CD4-positive, CD25-positive, alpha-beta regulatory T cell (primary cell): ENCODE results near the gene PDE1A. TPM values are rescaled to one million over a fixed set of nuclear protein-coding genes. Genes with fewer than 3 reads are reported as not detected.

Source experiments
- ATAC-seq, 2 donors: fragments of 150-1000 bp; cut with Tn5 transposase; one replicate each; pipeline ENCODE4 v1.10.0; 2021; ENCODE audit warnings: low read depth in 2 of 2, moderate number of reproducible peaks in 2 of 2, moderate library complexity in 1 of 2
- DNase-seq, 3 donors: peaks; one replicate each; pipeline versions ENCODE4 v3.0.0 to v3.0.0-alpha.2; 2012 to 2022; ENCODE audit warnings: mixed read lengths in 1 of 3
- H3K27ac ChIP-seq: one replicate; pipeline ENCODE4 v1.7.0; 2013; ENCODE audit warnings: mild to moderate bottlenecking, low read length; ENCODE audit not compliant: insufficient read depth, poor library complexity, severe bottlenecking
- H3K27me3 ChIP-seq: one replicate; pipeline ENCODE4 v1.7.0; 2013; ENCODE audit warnings: low read length; ENCODE audit not compliant: control insufficient read depth, insufficient read depth
- H3K36me3 ChIP-seq: one replicate; pipeline ENCODE4 v1.7.0; 2013; ENCODE audit warnings: mild to moderate bottlenecking, low read length, moderate library complexity; ENCODE audit not compliant: control insufficient read depth, insufficient read depth
- H3K4me1 ChIP-seq: 2 replicates; pipeline ENCODE4 v1.7.0; 2013; ENCODE audit warnings: mild to moderate bottlenecking, low read length; ENCODE audit not compliant: insufficient read depth, control insufficient read depth, poor library complexity, severe bottlenecking
- H3K4me3 ChIP-seq: one replicate; pipeline ENCODE4 v1.7.0; 2013; ENCODE audit warnings: low read depth, mild to moderate bottlenecking, low read length, moderate library complexity
- H3K9me3 ChIP-seq, 2 experiments: 1 replicate in 1 of 2; 2 replicates in 1 of 2; pipeline ENCODE4 v1.7.0; 2013; ENCODE audit warnings: low read length in 2 of 2, mild to moderate bottlenecking in 1 of 2, moderate library complexity in 1 of 2; ENCODE audit not compliant: control insufficient read depth in 2 of 2
- H3K27ac Mint-ChIP-seq, 3 donors: one replicate each; pipeline ENCODE4 v1.8.0; 2020 to 2022; ENCODE audit warnings: mild to moderate bottlenecking in 3 of 3, mixed read lengths in 3 of 3, moderate library complexity in 2 of 3
- H3K27me3 Mint-ChIP-seq: one replicate; pipeline ENCODE4 v1.8.0; 2022; ENCODE audit warnings: mild to moderate bottlenecking, mixed read lengths
- H3K36me3 Mint-ChIP-seq: one replicate; pipeline ENCODE4 v1.8.0; 2020; ENCODE audit warnings: mixed read lengths
- H3K4me1 Mint-ChIP-seq, 4 donors: one replicate each; pipeline ENCODE4 v1.8.0; 2020 to 2022; ENCODE audit warnings: mixed read lengths in 4 of 4, mild to moderate bottlenecking in 1 of 4
- H3K4me3 Mint-ChIP-seq, 4 donors: one replicate each; pipeline ENCODE4 v1.8.0; 2020 to 2022; ENCODE audit warnings: mild to moderate bottlenecking in 4 of 4, mixed read lengths in 4 of 4, moderate library complexity in 3 of 4
- H3K9me3 Mint-ChIP-seq, 7 donors: one replicate each; pipeline ENCODE4 v1.8.0; 2020 to 2022; ENCODE audit warnings: mixed read lengths in 7 of 7, mild to moderate bottlenecking in 3 of 7, moderate library complexity in 2 of 7
- polyA plus RNA-seq, 4 donors: library from polyadenylated mRNA; unstranded; fragments of 300-500 nt; fragmentation: Illumina TruSeq; gene quantifications; one replicate each; pipeline ENCODE4 v1.2.3, GENCODE V29; 2021
- total RNA-seq: library from RNA; stranded (reverse); gene quantifications from one replicate; pipeline ENCODE4 v1.2.3, GENCODE V29; 2022

The PDE1A gene
- total and polyA plus RNA-seq, 5 donors from 2014 or later = not detected

DNA sequence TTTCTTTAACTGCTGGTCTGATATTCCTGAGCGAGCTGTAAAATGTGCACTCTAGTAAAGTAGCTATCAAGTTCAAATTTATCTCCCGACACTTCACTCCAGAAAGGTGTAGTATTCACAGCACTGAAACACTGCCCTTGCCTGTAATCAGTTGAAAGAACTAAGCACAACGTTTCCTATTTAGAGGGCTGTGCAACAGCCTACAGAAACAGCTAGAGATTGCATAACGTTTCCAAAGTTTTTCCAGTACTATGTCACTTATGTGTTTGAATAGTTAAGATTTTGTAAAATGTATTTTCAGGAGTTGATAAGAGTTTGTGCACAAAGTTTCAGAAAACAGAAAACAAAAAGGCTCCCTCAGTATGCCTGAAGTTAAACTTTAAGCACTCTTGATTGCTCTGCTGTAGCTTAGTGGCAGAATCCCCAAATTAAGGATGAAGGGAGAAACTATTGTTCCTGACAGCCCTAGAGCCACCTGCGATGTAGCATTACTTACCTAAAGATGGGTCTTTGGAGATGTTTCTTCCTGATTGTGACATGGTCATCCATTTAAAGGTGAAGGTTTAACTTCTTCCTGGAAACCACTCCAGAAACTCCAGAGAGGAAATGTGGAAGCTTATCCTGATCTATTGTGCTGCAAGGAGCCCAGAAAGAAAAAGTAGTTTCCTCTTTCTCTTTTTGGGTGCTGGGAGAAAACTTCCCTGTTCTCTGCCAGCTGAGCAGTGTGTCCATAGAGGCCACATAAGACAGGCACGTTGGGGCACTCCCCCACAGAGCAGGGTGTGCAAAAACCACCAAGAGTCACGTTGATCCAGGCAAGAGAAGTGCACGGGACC, 536 bp downstream of the PDE1A start:
- no peak overlapping the region for H3K27ac ChIP-seq
- ATAC-seq (no peak), DNase-seq (no peak)
- Mint-ChIP-seq H3K27ac (no peak overlapping the region), H3K4me1 (no peaks in the 10 kb centered on the region), H3K4me3 (no peak overlapping the region), H3K36me3 (no peaks in the 10 kb centered on the region), H3K27me3 (no peaks in the 10 kb centered on the region), H3K9me3 (peaks cover 0 to 4% (median 3%) of the 10 kb centered on the region in 7 donors)
- no peak overlapping the region for H3K4me3 ChIP-seq
- H3K27me3 ChIP-seq = no peaks in the 10 kb centered on the region
- H3K36me3 ChIP-seq = no peaks in the 10 kb centered on the region
- H3K4me1 ChIP-seq = no peaks in the 10 kb centered on the region
- H3K9me3 ChIP-seq = no peaks in the 10 kb centered on the region

DNA sequence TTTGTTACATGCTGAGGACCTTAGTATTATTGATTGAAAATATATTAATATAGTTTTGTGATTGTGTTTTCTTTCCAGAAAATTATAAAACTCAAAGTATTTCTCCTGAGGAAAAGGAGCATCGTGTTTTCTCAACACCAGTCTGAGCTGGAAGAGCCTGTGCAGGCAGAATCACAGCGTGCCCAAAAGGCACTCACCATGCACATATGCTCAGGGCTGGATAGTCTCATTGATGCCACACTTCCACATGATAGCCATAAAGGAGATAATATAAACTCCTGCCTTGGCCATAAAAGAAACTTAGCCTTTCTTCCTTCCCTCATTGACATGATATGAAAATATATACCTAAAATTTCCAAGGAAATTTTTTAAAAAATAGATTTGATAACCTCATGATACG, 4.0 kb downstream of the PDE1A start:
- H3K36me3 Mint-ChIP-seq = no peaks in the 10 kb centered on the region
- no peaks in the 10 kb centered on the region for H3K27me3 Mint-ChIP-seq
- no peak overlapping the region for H3K4me3 ChIP-seq
- ATAC-seq (no peak), DNase-seq (no peak)
- no peak overlapping the region for H3K27ac ChIP-seq
- H3K36me3 ChIP-seq = no peaks in the 10 kb centered on the region
- H3K4me1 ChIP-seq = no peaks in the 10 kb centered on the region
- peaks cover 0 to 8% (median 0%) of the 10 kb centered on the region in 7 donors for H3K9me3 Mint-ChIP-seq
- no peak overlapping the region for H3K4me3 Mint-ChIP-seq
- H3K9me3 ChIP-seq = no peaks in the 10 kb centered on the region
- no peaks in the 10 kb centered on the region for H3K27me3 ChIP-seq
- no peaks in the 10 kb centered on the region for H3K4me1 Mint-ChIP-seq
- no peak overlapping the region for H3K27ac Mint-ChIP-seq

DNA sequence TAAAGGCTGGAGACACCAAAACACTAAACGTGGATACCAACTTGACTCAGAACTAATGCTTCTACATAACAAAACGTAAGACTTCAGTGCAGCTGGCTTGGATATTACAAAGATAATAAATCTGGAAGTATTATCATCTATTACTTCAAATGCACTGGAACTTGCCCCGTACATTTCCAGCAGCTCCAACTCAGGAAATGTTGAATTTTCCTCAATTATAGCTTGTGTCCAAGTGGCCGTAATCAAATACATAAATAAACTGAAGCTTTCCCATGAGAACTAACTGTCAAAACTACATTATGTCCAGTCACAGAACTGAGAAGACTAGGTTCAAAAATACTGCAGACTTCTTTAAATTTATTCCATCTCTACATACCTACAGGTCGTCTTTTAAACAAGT, 6.2 kb downstream of the PDE1A start:
- H3K36me3 ChIP-seq = no peaks in the 10 kb centered on the region
- no peaks in the 10 kb centered on the region for H3K9me3 ChIP-seq
- Mint-ChIP-seq H3K27ac (no peak overlapping the region), H3K4me3 (no peak overlapping the region), H3K36me3 (no peaks in the 10 kb centered on the region), H3K9me3 (peaks cover 0 to 6% (median 0%) of the 10 kb centered on the region in 7 donors), H3K4me1 (no peaks in the 10 kb centered on the region), H3K27me3 (no peaks in the 10 kb centered on the region)
- ATAC-seq = no peak
- no peak overlapping the region for H3K27ac ChIP-seq
- no peaks in the 10 kb centered on the region for H3K4me1 ChIP-seq
- H3K4me3 ChIP-seq = no peak overlapping the region
- no peak for DNase-seq
- H3K27me3 ChIP-seq = no peaks in the 10 kb centered on the region

DNA sequence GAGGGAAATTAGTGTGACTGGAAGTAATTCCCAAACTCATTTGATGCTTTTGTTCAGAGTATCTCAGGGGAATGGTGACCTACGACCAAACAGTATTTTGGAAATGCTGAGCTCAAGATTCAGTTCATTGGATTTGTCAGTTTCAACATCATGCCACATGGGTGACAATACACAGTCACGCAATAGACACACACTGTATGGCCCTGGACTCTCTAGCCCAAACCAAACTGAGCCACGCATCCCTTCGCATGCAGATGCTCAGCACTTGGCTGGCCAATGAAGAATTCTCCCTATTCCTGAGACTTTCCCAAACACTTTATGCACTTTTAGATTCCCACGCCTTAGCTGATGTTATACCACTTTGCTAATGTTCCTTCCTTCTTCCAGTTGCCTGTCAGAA, 10.0 kb downstream of the PDE1A start:
- DNase-seq = no peak
- no peaks in the 10 kb centered on the region for H3K4me1 ChIP-seq
- Mint-ChIP-seq H3K9me3 (peaks cover 0 to 6% (median 0%) of the 10 kb centered on the region in 7 donors), H3K4me1 (no peaks in the 10 kb centered on the region), H3K36me3 (no peaks in the 10 kb centered on the region), H3K4me3 (no peak overlapping the region), H3K27me3 (peaks cover 4% of the 10 kb centered on the region), H3K27ac (no peak overlapping the region)
- no peaks in the 10 kb centered on the region for H3K36me3 ChIP-seq
- ATAC-seq = no peak
- H3K4me3 ChIP-seq = no peak overlapping the region
- H3K27me3 ChIP-seq = no peaks in the 10 kb centered on the region
- H3K27ac ChIP-seq = no peak overlapping the region
- H3K9me3 ChIP-seq = no peaks in the 10 kb centered on the region

DNA sequence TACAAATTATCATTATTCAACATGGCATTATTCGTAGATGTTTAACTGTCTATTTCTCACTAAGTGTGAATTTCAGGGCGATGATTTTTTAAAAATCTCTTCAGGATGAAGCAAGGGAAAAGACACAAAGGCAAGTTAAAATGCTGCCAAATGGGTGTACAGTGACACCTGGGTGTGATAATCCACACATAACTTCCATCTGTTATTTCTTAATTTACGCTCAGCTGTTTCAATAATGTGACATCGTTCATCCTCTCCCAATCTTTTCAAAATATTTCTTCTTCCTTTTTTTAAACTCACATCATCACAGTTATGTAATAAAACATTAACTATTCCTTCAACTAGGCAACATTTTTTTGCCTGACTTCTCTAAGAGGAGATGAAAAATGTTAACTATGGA, 10.6 kb downstream of the PDE1A start:
- Histone ChIP-seq H3K9me3 (no peaks in the 10 kb centered on the region), H3K4me1 (no peaks in the 10 kb centered on the region), H3K27me3 (no peaks in the 10 kb centered on the region), H3K4me3 (no peak overlapping the region), H3K36me3 (no peaks in the 10 kb centered on the region), H3K27ac (no peak overlapping the region)
- DNase-seq = no peak
- ATAC-seq = no peak
- H3K9me3 Mint-ChIP-seq = peaks cover 0 to 6% (median 0%) of the 10 kb centered on the region in 7 donors
- no peaks in the 10 kb centered on the region for H3K36me3 Mint-ChIP-seq
- H3K4me3 Mint-ChIP-seq = no peak overlapping the region
- no peak overlapping the region for H3K27ac Mint-ChIP-seq
- H3K4me1 Mint-ChIP-seq = no peaks in the 10 kb centered on the region
- peaks cover 4% of the 10 kb centered on the region for H3K27me3 Mint-ChIP-seq

DNA sequence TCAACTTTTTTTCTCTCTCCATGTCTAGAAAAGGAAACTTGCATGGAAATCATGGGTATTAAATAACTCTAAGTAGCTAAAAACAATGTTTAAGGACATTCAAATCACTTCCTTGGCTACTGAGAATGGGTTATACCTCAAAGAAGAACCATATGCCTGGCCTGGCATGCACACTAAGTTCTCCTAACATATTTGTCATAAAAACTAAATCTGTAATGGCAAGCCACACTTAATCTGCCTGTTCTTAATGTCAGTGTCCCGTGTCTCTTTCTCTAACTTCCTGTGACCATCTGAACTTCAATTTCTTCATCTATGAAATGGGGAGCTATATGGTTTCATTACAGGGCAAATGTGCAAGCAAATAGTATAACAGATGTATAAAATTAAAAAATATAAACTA, 11.1 kb downstream of the PDE1A start:
- no peak for DNase-seq
- peaks cover 0 to 6% (median 0%) of the 10 kb centered on the region in 7 donors for H3K9me3 Mint-ChIP-seq
- no peak overlapping the region for H3K27ac ChIP-seq
- no peak overlapping the region for H3K27ac Mint-ChIP-seq
- no peaks in the 10 kb centered on the region for H3K36me3 Mint-ChIP-seq
- H3K4me1 ChIP-seq = no peaks in the 10 kb centered on the region
- no peak for ATAC-seq
- H3K4me1 Mint-ChIP-seq = no peaks in the 10 kb centered on the region
- no peaks in the 10 kb centered on the region for H3K27me3 ChIP-seq
- H3K4me3 ChIP-seq = no peak overlapping the region
- H3K27me3 Mint-ChIP-seq = peaks cover 4% of the 10 kb centered on the region
- H3K9me3 ChIP-seq = no peaks in the 10 kb centered on the region
- H3K4me3 Mint-ChIP-seq = no peak overlapping the region
- no peaks in the 10 kb centered on the region for H3K36me3 ChIP-seq

DNA sequence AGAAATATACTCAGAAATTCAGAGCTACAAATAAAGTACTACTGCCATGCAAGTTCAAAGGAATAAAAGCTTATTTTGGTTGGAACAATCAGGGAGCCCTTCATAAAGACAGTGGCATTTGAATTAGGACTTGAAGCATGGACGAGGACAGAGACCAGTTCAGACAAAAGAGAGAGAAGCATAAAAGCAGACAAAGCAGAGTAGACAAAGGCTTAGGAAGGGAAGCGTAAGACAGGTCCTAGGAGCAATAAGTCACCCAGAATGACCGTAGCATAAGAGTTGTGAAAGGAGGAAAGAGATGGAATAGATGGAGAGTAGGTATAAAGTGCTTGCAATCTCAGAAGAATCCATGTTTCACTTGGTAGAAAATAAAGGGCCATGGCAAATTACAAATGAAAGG, 14.0 kb downstream of the PDE1A start:
- H3K36me3 ChIP-seq = no peaks in the 10 kb centered on the region
- no peak overlapping the region for H3K4me3 ChIP-seq
- H3K27ac ChIP-seq = no peak overlapping the region
- Mint-ChIP-seq H3K27ac (no peak overlapping the region), H3K4me1 (no peaks in the 10 kb centered on the region), H3K36me3 (no peaks in the 10 kb centered on the region), H3K27me3 (peaks cover 4% of the 10 kb centered on the region), H3K9me3 (peaks cover 0 to 7% (median 0%) of the 10 kb centered on the region in 7 donors), H3K4me3 (no peak overlapping the region)
- H3K9me3 ChIP-seq = no peaks in the 10 kb centered on the region
- DNase-seq = no peak
- no peaks in the 10 kb centered on the region for H3K27me3 ChIP-seq
- no peak for ATAC-seq
- no peaks in the 10 kb centered on the region for H3K4me1 ChIP-seq

DNA sequence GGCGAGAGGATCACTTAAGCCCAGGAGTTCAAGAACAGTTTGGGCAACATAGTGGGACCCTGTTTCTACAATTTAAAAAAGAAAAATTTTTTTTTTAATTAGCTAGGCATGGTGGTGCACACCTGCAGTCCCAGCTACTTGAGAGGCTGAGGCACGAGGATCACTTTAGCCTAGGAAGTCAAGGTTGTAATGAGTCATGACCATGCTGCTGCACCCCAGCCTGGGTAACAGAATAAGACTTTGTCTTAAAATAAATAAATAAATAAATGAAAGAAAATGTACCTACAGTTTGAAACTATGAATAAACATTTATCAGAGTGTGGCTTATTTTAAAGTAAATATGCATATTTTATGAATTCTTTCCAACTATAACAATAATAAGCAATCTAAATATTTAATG, 16.7 kb downstream of the PDE1A start:
- no peaks in the 10 kb centered on the region for H3K36me3 ChIP-seq
- H3K4me3 Mint-ChIP-seq = no peak overlapping the region

More for the DNA sequence above, 16.7 kb downstream of the PDE1A start:
- Histone ChIP-seq H3K4me3 (no peak overlapping the region), H3K9me3 (no peaks in the 10 kb centered on the region), H3K27me3 (no peaks in the 10 kb centered on the region), H3K4me1 (no peaks in the 10 kb centered on the region), H3K27ac (no peak overlapping the region)
- Mint-ChIP-seq H3K9me3 (peaks cover 0 to 7% (median 0%) of the 10 kb centered on the region in 7 donors), H3K27me3 (peaks cover 4% of the 10 kb centered on the region), H3K36me3 (no peaks in the 10 kb centered on the region), H3K4me1 (no peaks in the 10 kb centered on the region), H3K27ac (no peak overlapping the region)
- ATAC-seq = no peak
- no peak for DNase-seq
